SK-N-MC (cell line): ENCODE measurements around the gene FAM217A.

Experiments
- EZH2 ChIP-seq: fragments of 200-600 bp; sonication (generic); IDR thresholded peaks from one replicate; pipeline ENCODE4 v1.6.1; 2017; ENCODE audit warnings: antibody characterized with exemption
- FOXP2 ChIP-seq: optimal IDR thresholded peaks from 2 replicates; pipeline ENCODE3; 2011; ENCODE audit warnings: mild to moderate bottlenecking, moderate library complexity; ENCODE audit not compliant: insufficient read depth; ENCODE audit errors: extremely low read length, control extremely low read depth
- POLR2AphosphoS5 ChIP-seq: IDR thresholded peaks from 2 replicates; pipeline ENCODE4 v1.6.1; 2012; ENCODE audit warnings: mild to moderate bottlenecking, low read depth, low read length, borderline replicate concordance

DNA sequence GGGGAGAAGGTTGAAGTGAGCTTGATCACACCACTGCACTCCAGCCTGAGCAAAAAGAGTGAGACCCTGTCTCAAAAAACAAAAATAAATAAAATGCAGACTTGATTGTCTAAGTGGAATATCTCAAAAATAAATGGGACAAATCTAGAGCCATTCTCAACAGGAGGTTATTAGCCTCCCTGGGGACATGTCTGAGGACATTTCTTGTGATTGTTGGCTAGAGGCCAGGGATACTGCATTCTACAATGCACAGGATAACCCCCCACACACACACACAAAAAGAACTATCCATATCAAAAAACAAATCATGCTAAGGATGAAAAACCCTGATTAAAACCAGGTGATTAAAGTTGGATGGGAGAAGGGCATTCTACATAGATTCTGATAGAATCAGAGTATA is 37.5 kb downstream of the FAM217A start:
- no peak for TF ChIP-seq POLR2AphosphoS5
- no peak for TF ChIP-seq EZH2
- no peak for TF ChIP-seq FOXP2
